ENCODE measurements around the gene TNS4.

GRCh38 chr17:40482722-40483121 is 18.7 kb downstream of the TNS4 start:
- TF ChIP-seq, protein P1, sequence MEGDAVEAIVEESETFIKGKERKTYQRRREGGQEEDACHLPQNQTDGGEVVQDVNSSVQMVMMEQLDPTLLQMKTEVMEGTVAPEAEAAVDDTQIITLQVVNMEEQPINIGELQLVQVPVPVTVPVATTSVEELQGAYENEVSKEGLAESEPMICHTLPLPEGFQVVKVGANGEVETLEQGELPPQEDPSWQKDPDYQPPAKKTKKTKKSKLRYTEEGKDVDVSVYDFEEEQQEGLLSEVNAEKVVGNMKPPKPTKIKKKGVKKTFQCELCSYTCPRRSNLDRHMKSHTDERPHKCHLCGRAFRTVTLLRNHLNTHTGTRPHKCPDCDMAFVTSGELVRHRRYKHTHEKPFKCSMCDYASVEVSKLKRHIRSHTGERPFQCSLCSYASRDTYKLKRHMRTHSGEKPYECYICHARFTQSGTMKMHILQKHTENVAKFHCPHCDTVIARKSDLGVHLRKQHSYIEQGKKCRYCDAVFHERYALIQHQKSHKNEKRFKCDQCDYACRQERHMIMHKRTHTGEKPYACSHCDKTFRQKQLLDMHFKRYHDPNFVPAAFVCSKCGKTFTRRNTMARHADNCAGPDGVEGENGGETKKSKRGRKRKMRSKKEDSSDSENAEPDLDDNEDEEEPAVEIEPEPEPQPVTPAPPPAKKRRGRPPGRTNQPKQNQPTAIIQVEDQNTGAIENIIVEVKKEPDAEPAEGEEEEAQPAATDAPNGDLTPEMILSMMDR (IDR thresholded peaks at IDR 0.05) = no peak
- TF ChIP-seq POLR2A (IDR thresholded peaks at IDR 0.05) = no peak

All from lower leg skin (tissue), 3 donors.